A549 (cell line): Measurements from ENCODE around the gene INPP1. TPM values are rescaled to one million over a fixed set of nuclear protein-coding genes. Genes with fewer than 3 reads are reported as not detected.

Experiments
- ATAC-seq, 2 experiments: fragments of 200-7000 bp in 1 of 2; fragments of >200 bp in 1 of 2; cut with Nextera tagmentation in 1 of 2; cut with Tn5 transposase in 1 of 2; 3 replicates each; pipeline versions ENCODE4 v1.8.0 to v1.9.1; 2018 to 2020; ENCODE audit warnings: mild to moderate bottlenecking in 1 of 2, moderate library complexity in 1 of 2
- CTCF ChIA-PET: fragments of 300-600 bp; sonication (Branson Sonifier 250); formaldehyde crosslinking; extraction: SDS; loops from one replicate; lab custom pipeline; 2021; ENCODE audit warnings: antibody characterized with exemption, inconsistent platforms; lab: Yijun Ruan, JAX
- POLR2A ChIA-PET: fragments of 350-600 bp; formaldehyde crosslinking; extraction: SDS; loops from one replicate; lab custom pipeline; 2021; ENCODE audit warnings: antibody characterized with exemption, inconsistent platforms; lab: Yijun Ruan, JAX
- DNase-seq, 2 experiments: peaks; one replicate each; pipeline versions ENCODE4 v3.0.0 to v3.0.0-alpha.2; 2011 to 2016; ENCODE audit warnings: low read depth in 1 of 2, low spot score in 1 of 2
- FAIRE-seq: peaks from 2 replicates; lab custom pipeline; 2011; peaks lifted over from hg19 to GRCh38; lab: Jason Lieb, UNC
- H3K27ac ChIP-seq, 2 experiments: fragments of >200 bp; sonication (Bioruptor Twin); formaldehyde crosslinking; 3 replicates each; pipeline ENCODE4 v1.5.1; 2016 to 2017
- H3K4me1 ChIP-seq: fragments of >200 bp; sonication (Bioruptor Twin); formaldehyde crosslinking; 3 replicates; pipeline ENCODE4 v1.6.1; 2016
- H3K4me2 ChIP-seq: fragments of >200 bp; sonication (Bioruptor Twin); formaldehyde crosslinking; 3 replicates; pipeline ENCODE4 v1.6.1; 2016
- H3K4me3 ChIP-seq: fragments of >200 bp; sonication (Bioruptor Twin); formaldehyde crosslinking; 3 replicates; pipeline ENCODE4 v1.5.1; 2016
- H3K9me3 ChIP-seq: fragments of >200 bp; sonication (Bioruptor Twin); formaldehyde crosslinking; 3 replicates; pipeline ENCODE4 v1.6.1; 2016
- BHLHE40 ChIP-seq: IDR thresholded peaks from 2 replicates; pipeline ENCODE4 v1.6.1; 2012; ENCODE audit warnings: low read depth, low read length, inconsistent platforms
- CEBPB ChIP-seq, 2 experiments: fragments of >200 bp in 1 of 2; sonication (Bioruptor Twin) in 1 of 2; formaldehyde crosslinking in 1 of 2; IDR thresholded peaks; 2 replicates each; pipeline ENCODE4 v1.6.1; 2012 to 2016
- CHD2 ChIP-seq: fragments of 150-350 bp; IDR thresholded peaks from 2 replicates; pipeline ENCODE4 v1.6.1; 2014; ENCODE audit warnings: low read length; ENCODE audit not compliant: partially characterized antibody
- CHD4 ChIP-seq: fragments of 200-600 bp; sonication (generic); IDR thresholded peaks from 2 replicates; pipeline ENCODE4 v1.6.1; 2016; ENCODE audit warnings: antibody characterized with exemption, mild to moderate bottlenecking, borderline replicate concordance
- FOSB ChIP-seq: fragments of 250-450 bp; sonication (Bioruptor Pico); IDR thresholded peaks from 2 replicates; pipeline ENCODE4 v1.5.0; 2020; ENCODE audit warnings: mild to moderate bottlenecking, moderate library complexity
- FOSL2 ChIP-seq, 2 experiments: fragments of 450-650 bp in 1 of 2; fragments of >200 bp in 1 of 2; sonication (Bioruptor Twin) in 1 of 2; formaldehyde crosslinking; IDR thresholded peaks; 2 replicates each; pipeline versions ENCODE4 v1.5.0 to v1.6.1; 2016 to 2020; ENCODE audit warnings: mild to moderate bottlenecking in 1 of 2, moderate library complexity in 1 of 2
- GATA3 ChIP-seq: IDR thresholded peaks from 2 replicates; pipeline ENCODE4 v1.6.1; 2012; ENCODE audit warnings: borderline replicate concordance
- HOXA7 ChIP-seq: fragments of 250-450 bp; sonication (Bioruptor Pico); IDR thresholded peaks from 2 replicates; pipeline ENCODE4 v1.5.0; 2020; ENCODE audit warnings: mild to moderate bottlenecking, moderate library complexity
- HOXB13 ChIP-seq: fragments of 250-450 bp; sonication (Bioruptor Pico); IDR thresholded peaks from 2 replicates; pipeline ENCODE4 v1.5.0; 2020; ENCODE audit warnings: low read depth, mild to moderate bottlenecking, moderate library complexity
- JUNB ChIP-seq: fragments of >200 bp; sonication (Bioruptor Twin); formaldehyde crosslinking; IDR thresholded peaks from 2 replicates; pipeline ENCODE4 v1.6.1; 2016
- KDM5A ChIP-seq: fragments of 200-600 bp; sonication (generic); IDR thresholded peaks from 2 replicates; pipeline ENCODE4 v1.6.1; 2016; ENCODE audit warnings: antibody characterized with exemption, mild to moderate bottlenecking
- MAFK ChIP-seq: fragments of 450-650 bp; IDR thresholded peaks from 2 replicates; pipeline ENCODE4 v1.6.1; 2014; ENCODE audit not compliant: partially characterized antibody
- MYC ChIP-seq: IDR thresholded peaks from 2 replicates; pipeline ENCODE4 v1.6.1; 2012; ENCODE audit warnings: mild to moderate bottlenecking, inconsistent platforms, low read length, improper control_type of control experiment, borderline replicate concordance
- NPAS2 ChIP-seq: fragments of 250-450 bp; sonication (Bioruptor Pico); IDR thresholded peaks from 2 replicates; pipeline ENCODE4 v1.8.0; 2022; ENCODE audit warnings: mild to moderate bottlenecking, moderate library complexity, borderline replicate concordance
- RAD21 ChIP-seq, 2 experiments: fragments of >200 bp in 1 of 2; sonication (Bioruptor Twin) in 1 of 2; formaldehyde crosslinking in 1 of 2; IDR thresholded peaks in 1 of 2; conservative IDR thresholded peaks in 1 of 2; 2 replicates in 1 of 2; 3 replicates in 1 of 2; pipeline ENCODE4 v1.6.1; 2012 to 2018; ENCODE audit warnings: inconsistent platforms in 1 of 2
- RCOR1 ChIP-seq: fragments of 150-350 bp; IDR thresholded peaks from 2 replicates; pipeline ENCODE4 v1.6.1; 2014; ENCODE audit warnings: antibody characterized with exemption, low read length, low read depth
- RFX5 ChIP-seq: fragments of 450-650 bp; IDR thresholded peaks from 2 replicates; pipeline ENCODE4 v1.7.1; 2014; ENCODE audit warnings: antibody characterized with exemption, mild to moderate bottlenecking, moderate library complexity
- SMC3 ChIP-seq: fragments of >200 bp; sonication (Bioruptor Twin); formaldehyde crosslinking; IDR thresholded peaks from 3 replicates; pipeline ENCODE4 v1.6.1; 2018; ENCODE audit warnings: inconsistent platforms
- SREBF2 ChIP-seq: fragments of 450-650 bp; IDR thresholded peaks from 2 replicates; pipeline ENCODE4 v1.6.1; 2014; ENCODE audit warnings: mild to moderate bottlenecking, moderate library complexity
- TFCP2L1 ChIP-seq: fragments of 250-450 bp; sonication (Bioruptor Pico); IDR thresholded peaks from 2 replicates; pipeline ENCODE4 v1.5.0; 2021; ENCODE audit warnings: mild to moderate bottlenecking
- WGBS: methylation state at CpG from one replicate; pipeline ENCODE4 v1.1.6; 2017; ENCODE audit errors: missing lambda C conversion rate; 5-methylcytosine and 5-hydroxymethylcytosine counted together
- polyA plus RNA-seq, 4 experiments: library from polyadenylated mRNA; depleted of rRNA in 3 of 4; stranded (reverse); fragments of >200 nt; fragmentation: RNase III in 1 of 4; extraction: RNeasy Plus Mini Kit Qiagen cat#74134 plus additional on column Dnase treatment in 1 of 4; gene quantifications; 2 replicates in 3 of 4; 3 replicates in 1 of 4; pipeline ENCODE4 v1.2.3, GENCODE V29; 2011 to 2017
- TF ChIP-seq, protein P1 (sequence below): fragments of 450-650 bp; IDR thresholded peaks from 2 replicates; pipeline ENCODE4 v1.6.1; 2014; ENCODE audit warnings: antibody characterized with exemption
- TF ChIP-seq, protein P2 (sequence below): IDR thresholded peaks from 2 replicates; pipeline ENCODE4 v1.6.1; 2012
- TF ChIP-seq, protein P3 (sequence below): fragments of 150-350 bp; IDR thresholded peaks from 2 replicates; pipeline ENCODE4 v1.6.1; 2014; ENCODE audit warnings: low read depth, mild to moderate bottlenecking, low read length
- TF ChIP-seq, protein P4 (sequence below): fragments of >200 bp; sonication (Bioruptor Twin); formaldehyde crosslinking; IDR thresholded peaks from 3 replicates; pipeline ENCODE4 v1.5.1; 2016

The INPP1 gene
- polyA plus RNA-seq, 2 of the 4 experiments (the other 2 are of a cell fraction), result 12.8 to 18.4 TPM

DNA sequence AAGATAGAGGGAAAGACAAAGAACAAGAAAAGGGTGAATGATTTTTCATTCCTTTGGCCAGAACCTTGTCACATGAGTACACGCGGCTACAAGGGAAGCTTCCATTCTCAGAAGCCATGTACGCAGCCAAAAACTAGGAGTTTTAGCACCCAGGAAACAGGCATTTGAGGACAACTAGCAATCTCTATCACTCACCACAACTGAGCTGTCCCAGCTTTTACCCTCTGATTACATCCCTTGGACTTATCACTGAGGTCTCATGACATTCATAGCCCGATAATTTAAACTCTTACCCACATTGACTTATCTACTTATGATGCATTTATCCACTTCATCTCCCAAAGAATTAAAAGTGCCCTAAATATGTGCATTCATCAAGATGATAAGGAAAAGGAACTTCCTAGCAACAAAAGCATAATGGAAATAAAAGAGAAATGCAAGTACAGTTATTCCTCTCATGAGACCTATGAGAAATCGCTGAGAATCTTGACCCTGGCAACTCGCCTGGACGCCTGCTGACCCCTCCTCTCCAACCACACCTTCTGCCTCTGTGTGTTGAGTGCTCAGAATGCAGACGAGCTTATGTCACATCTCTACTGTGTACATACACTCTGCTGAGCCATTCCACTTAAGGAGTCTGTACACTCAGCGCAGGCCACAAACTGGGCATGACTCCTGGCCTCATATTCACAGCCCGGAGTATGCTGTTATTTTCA is 36.0 kb downstream of the INPP1 start:
- TF ChIP-seq, protein P1, sequence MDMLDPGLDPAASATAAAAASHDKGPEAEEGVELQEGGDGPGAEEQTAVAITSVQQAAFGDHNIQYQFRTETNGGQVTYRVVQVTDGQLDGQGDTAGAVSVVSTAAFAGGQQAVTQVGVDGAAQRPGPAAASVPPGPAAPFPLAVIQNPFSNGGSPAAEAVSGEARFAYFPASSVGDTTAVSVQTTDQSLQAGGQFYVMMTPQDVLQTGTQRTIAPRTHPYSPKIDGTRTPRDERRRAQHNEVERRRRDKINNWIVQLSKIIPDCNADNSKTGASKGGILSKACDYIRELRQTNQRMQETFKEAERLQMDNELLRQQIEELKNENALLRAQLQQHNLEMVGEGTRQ, result no peak
- TF ChIP-seq, protein P2, sequence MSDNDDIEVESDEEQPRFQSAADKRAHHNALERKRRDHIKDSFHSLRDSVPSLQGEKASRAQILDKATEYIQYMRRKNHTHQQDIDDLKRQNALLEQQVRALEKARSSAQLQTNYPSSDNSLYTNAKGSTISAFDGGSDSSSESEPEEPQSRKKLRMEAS, result no peak
- peak overlapping the region; percentile 24; the same call in 1 of the 3 replicates for H3K4me2 ChIP-seq
- H3K9me3 ChIP-seq, result no peaks in the 10 kb centered on the region
- POLR2A ChIA-PET, result no interaction called here
- WGBS, result 60% methylated on average over 10 of the region's 10 CpGs
- FAIRE-seq (no peak), ATAC-seq (peak; percentile 76 to 95; a peak in 5 of 6 replicates), DNase-seq (peak in 1 of 2 experiments; percentile 76)
- H3K4me1 ChIP-seq, result peaks cover 14% of the 10 kb centered on the region
- no peak overlapping the region for H3K4me3 ChIP-seq
- H3K27ac ChIP-seq, result no peak overlapping the region; a peak in 1 of 6 replicates
- CTCF ChIA-PET, result interaction anchor here (0.9 to 1.4 kb wide), 2 partner anchors 29 to 59 kb away, joined by 3 to 4 read pairs; partner anchors contain the start of gene HIBCH

DNA sequence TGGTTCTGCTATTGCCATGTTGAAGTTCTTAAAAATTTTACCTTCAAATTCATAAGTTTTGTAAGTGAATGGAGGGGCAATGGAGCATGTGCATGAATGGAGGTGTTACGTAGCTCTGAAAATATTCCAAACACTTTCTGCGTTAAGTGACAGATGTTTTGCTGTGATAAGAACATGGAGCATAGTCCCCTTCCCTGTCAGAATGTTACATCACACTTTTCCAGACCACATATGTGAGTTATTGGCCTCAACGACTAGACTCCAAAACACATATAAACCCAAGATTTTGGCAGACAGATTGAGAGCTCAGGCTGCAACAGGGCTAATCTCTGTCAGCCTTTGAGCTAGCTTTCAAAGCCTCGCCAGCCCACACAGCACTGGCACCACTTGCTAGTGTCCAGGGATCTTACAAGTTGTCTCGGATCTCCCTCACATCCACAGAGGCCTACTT is 37.6 kb downstream of the INPP1 start:
- WGBS, result 70% methylated on average over 5 of the region's 5 CpGs
- POLR2A ChIA-PET, result no interaction called here
- DNase-seq, result no peak
- no peak for ATAC-seq
- FAIRE-seq, result no peak
- Histone ChIP-seq H3K4me3 (no peak overlapping the region), H3K4me1 (peaks cover 14% of the 10 kb centered on the region), H3K27ac (no peak overlapping the region), H3K4me2 (no peak overlapping the region), H3K9me3 (no peaks in the 10 kb centered on the region)
- CTCF ChIA-PET, result interaction anchor here (0.6 to 1.1 kb wide), 4 partner anchors 12 to 130 kb away, joined by 3 to 4 read pairs (median 3); no protein-coding TSS in a partner anchor
- TF ChIP-seq RAD21 (conservative IDR thresholded peaks at IDR 0.05 in 1 of 2, IDR thresholded peaks at IDR 0.05 in 1 of 2), result no peak
- TF ChIP-seq CHD4, result no peak
- no peak for TF ChIP-seq TFCP2L1 (CRISPR knock-in tag)
- TF ChIP-seq CEBPB (IDR thresholded peaks at IDR 0.05), result no peak
- TF ChIP-seq RCOR1, result no peak
- no peak for TF ChIP-seq FOSL2 (IDR thresholded peaks at IDR 0.05)
- TF ChIP-seq FOSL2 (CRISPR knock-in tag; IDR thresholded peaks at IDR 0.05), result no peak
- TF ChIP-seq NPAS2 (CRISPR knock-in tag), result no peak
- TF ChIP-seq GATA3, result no peak
- no peak for TF ChIP-seq CHD2
- TF ChIP-seq, protein P2, result no peak
- TF ChIP-seq BHLHE40, result no peak
- no peak for TF ChIP-seq HOXB13 (CRISPR knock-in tag)
- no peak for TF ChIP-seq KDM5A
- no peak for TF ChIP-seq SMC3
- TF ChIP-seq RFX5, result no peak
- TF ChIP-seq SREBF2, result no peak
- no peak for TF ChIP-seq JUNB
- TF ChIP-seq HOXA7 (CRISPR knock-in tag), result no peak
- TF ChIP-seq FOSB (CRISPR knock-in tag), result no peak

DNA sequence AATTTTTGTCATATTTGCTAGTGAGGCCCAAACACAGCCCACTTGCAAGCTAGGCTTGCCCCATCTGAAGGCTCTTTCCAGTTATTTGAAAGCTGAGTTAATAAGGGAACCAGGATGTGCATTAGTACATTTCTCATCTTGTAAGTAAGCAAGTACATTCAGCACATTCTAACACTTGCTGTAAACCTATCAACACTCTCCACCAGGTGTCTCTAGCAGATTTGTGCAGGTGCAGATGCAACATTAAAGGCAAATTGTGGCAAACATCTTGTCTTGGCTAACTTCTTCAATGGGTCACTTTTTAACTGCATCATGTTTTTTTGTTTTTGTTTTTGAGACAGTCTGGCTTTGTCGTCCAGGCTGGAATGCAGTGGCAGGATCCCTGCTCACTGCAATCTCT is 39.5 kb downstream of the INPP1 start:
- Histone ChIP-seq H3K27ac (no peak overlapping the region), H3K9me3 (no peaks in the 10 kb centered on the region), H3K4me3 (no peak overlapping the region), H3K4me1 (peaks cover 12% of the 10 kb centered on the region), H3K4me2 (no peak overlapping the region)
- 41% methylated on average over 1 of the region's 1 CpG for WGBS
- FAIRE-seq (no peak), DNase-seq (peak; percentile 40 to 80), ATAC-seq (peak; percentile 79 to 80; a peak in 5 of 6 replicates)
- CTCF ChIA-PET, result interaction anchor here (0.6 to 2.2 kb wide), 14 partner anchors 10 to 622 kb away, joined by 3 to 12 read pairs (median 3); no protein-coding TSS in a partner anchor
- POLR2A ChIA-PET, result no interaction called here
- TF ChIP-seq RAD21 (conservative IDR thresholded peaks at IDR 0.05 in 1 of 2, IDR thresholded peaks at IDR 0.05 in 1 of 2) (peak; percentile 77 to 81), MYC (no peak), MAFK (peak; percentile 27), SMC3 (peak; percentile 77)
- TF ChIP-seq, protein P3, sequence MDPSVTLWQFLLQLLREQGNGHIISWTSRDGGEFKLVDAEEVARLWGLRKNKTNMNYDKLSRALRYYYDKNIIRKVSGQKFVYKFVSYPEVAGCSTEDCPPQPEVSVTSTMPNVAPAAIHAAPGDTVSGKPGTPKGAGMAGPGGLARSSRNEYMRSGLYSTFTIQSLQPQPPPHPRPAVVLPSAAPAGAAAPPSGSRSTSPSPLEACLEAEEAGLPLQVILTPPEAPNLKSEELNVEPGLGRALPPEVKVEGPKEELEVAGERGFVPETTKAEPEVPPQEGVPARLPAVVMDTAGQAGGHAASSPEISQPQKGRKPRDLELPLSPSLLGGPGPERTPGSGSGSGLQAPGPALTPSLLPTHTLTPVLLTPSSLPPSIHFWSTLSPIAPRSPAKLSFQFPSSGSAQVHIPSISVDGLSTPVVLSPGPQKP, result no peak
- TF ChIP-seq, protein P4, sequence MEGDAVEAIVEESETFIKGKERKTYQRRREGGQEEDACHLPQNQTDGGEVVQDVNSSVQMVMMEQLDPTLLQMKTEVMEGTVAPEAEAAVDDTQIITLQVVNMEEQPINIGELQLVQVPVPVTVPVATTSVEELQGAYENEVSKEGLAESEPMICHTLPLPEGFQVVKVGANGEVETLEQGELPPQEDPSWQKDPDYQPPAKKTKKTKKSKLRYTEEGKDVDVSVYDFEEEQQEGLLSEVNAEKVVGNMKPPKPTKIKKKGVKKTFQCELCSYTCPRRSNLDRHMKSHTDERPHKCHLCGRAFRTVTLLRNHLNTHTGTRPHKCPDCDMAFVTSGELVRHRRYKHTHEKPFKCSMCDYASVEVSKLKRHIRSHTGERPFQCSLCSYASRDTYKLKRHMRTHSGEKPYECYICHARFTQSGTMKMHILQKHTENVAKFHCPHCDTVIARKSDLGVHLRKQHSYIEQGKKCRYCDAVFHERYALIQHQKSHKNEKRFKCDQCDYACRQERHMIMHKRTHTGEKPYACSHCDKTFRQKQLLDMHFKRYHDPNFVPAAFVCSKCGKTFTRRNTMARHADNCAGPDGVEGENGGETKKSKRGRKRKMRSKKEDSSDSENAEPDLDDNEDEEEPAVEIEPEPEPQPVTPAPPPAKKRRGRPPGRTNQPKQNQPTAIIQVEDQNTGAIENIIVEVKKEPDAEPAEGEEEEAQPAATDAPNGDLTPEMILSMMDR, result peak; percentile 68
